Astrocyte (in vitro differentiated cells and primary cell): ENCODE data around the gene GMDS. TPM values are rescaled to one million over a fixed set of nuclear protein-coding genes. Genes with fewer than 3 reads are reported as not detected.

Experiments
- DNase-seq: peaks from one replicate; pipeline ENCODE4 v3.0.0-alpha.2; 2010; ENCODE audit warnings: low read depth
- FAIRE-seq: peaks from 2 replicates; lab custom pipeline; 2011; peaks lifted over from hg19 to GRCh38; lab: Jason Lieb, UNC
- H2AFZ ChIP-seq: 2 replicates; pipeline ENCODE4 v1.6.0; 2012; ENCODE audit warnings: low read depth, low read length, inconsistent platforms
- H3K27ac ChIP-seq: 2 replicates; pipeline ENCODE4 v1.5.1; 2011; ENCODE audit warnings: low read depth, low read length, inconsistent platforms
- H3K27me3 ChIP-seq: 2 replicates; pipeline ENCODE4 v1.6.0; 2011; ENCODE audit warnings: low read length, inconsistent platforms; ENCODE audit not compliant: insufficient read depth
- H3K36me3 ChIP-seq: 2 replicates; pipeline ENCODE4 v1.5.1; 2011; ENCODE audit warnings: low read length, inconsistent platforms; ENCODE audit not compliant: insufficient read depth
- H3K4me1 ChIP-seq: 2 replicates; pipeline ENCODE4 v1.5.1; 2011; ENCODE audit warnings: low read length, inconsistent platforms; ENCODE audit not compliant: insufficient read depth
- H3K4me2 ChIP-seq: 2 replicates; pipeline ENCODE4 v1.6.0; 2012; ENCODE audit warnings: low read length, inconsistent platforms
- H3K4me3 ChIP-seq: 2 replicates; pipeline ENCODE4 v1.5.1; 2011; ENCODE audit warnings: low read depth, mild to moderate bottlenecking, low read length, inconsistent platforms; ENCODE audit not compliant: insufficient read depth
- H3K79me2 ChIP-seq: 2 replicates; pipeline ENCODE4 v1.6.0; 2012; ENCODE audit warnings: mild to moderate bottlenecking, low read length, inconsistent platforms; ENCODE audit not compliant: insufficient read depth
- H3K9ac ChIP-seq: 2 replicates; pipeline ENCODE4 v1.6.0; 2012; ENCODE audit warnings: mild to moderate bottlenecking, low read length, inconsistent platforms
- H3K9me3 ChIP-seq: 2 replicates; pipeline ENCODE4 v1.5.1; 2012; ENCODE audit warnings: low read depth, mild to moderate bottlenecking, low read length, inconsistent platforms; ENCODE audit not compliant: insufficient read depth
- H4K20me1 ChIP-seq: 2 replicates; pipeline ENCODE4 v1.6.0; 2012; ENCODE audit warnings: low read length, inconsistent platforms; ENCODE audit not compliant: insufficient read depth
- H3K27ac Mint-ChIP-seq: one replicate; pipeline ENCODE4 v1.8.0; 2021; ENCODE audit warnings: mild to moderate bottlenecking, mixed read lengths; ENCODE audit not compliant: unreplicated experiment
- H3K27me3 Mint-ChIP-seq: one replicate; pipeline ENCODE4 v1.8.0; 2021; ENCODE audit warnings: low read depth, mixed read lengths; ENCODE audit not compliant: unreplicated experiment
- H3K36me3 Mint-ChIP-seq: one replicate; pipeline ENCODE4 v1.8.0; 2021; ENCODE audit warnings: low read depth, mixed read lengths; ENCODE audit not compliant: unreplicated experiment
- H3K4me1 Mint-ChIP-seq: one replicate; pipeline ENCODE4 v1.8.0; 2021; ENCODE audit warnings: low read depth, mixed read lengths; ENCODE audit not compliant: unreplicated experiment
- H3K4me3 Mint-ChIP-seq: one replicate; pipeline ENCODE4 v1.8.0; 2021; ENCODE audit warnings: mild to moderate bottlenecking, moderate library complexity, mixed read lengths; ENCODE audit not compliant: unreplicated experiment
- H3K9me3 Mint-ChIP-seq: one replicate; pipeline ENCODE4 v1.8.0; 2021; ENCODE audit warnings: mild to moderate bottlenecking, mixed read lengths; ENCODE audit not compliant: unreplicated experiment
- EZH2 ChIP-seq: IDR thresholded peaks from 2 replicates; pipeline ENCODE4 v1.6.1; 2012; ENCODE audit warnings: mild to moderate bottlenecking, low read length, inconsistent platforms; ENCODE audit not compliant: insufficient read depth
- total RNA-seq: library from RNA; stranded (reverse); gene quantifications from 2 replicates; pipeline ENCODE4 v1.2.1, GENCODE V29; 2021
- TF ChIP-seq, protein P1 (sequence below): IDR thresholded peaks from 2 replicates; pipeline ENCODE4 v1.5.1; 2011; ENCODE audit warnings: low read depth, mild to moderate bottlenecking, inconsistent platforms, low read length, moderate library complexity; ENCODE audit not compliant: insufficient read depth

GMDS gene
- total RNA-seq, 1 donor from 2014 or later: 9.4 TPM

DNA sequence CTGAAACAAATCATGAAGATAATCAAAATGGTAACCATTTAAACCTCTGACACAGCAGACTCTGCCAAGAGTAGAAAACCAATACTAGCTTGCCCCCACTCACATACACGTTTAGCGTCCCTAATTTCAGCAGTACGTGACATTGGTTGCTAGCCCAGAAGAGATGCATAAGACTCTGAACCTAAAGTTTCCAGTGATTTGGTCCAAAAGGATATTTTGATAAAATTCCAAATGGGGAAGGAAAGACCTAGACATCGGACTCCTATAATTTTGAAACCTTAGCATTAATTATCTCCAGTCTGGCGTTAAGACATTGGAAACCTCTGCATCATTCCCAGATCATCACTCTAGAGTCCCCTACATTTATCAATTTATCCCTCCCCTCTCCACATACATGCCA lies 98.1 kb downstream of the GMDS start:
- no peaks in the 10 kb centered on the region for H3K4me1 ChIP-seq
- Mint-ChIP-seq H3K4me3 (no peak overlapping the region), H3K27ac (no peak overlapping the region), H3K27me3 (no peaks in the 10 kb centered on the region), H3K9me3 (no peaks in the 10 kb centered on the region), H3K4me1 (no peaks in the 10 kb centered on the region), H3K36me3 (peaks cover 2% of the 10 kb centered on the region)
- H2AFZ ChIP-seq: no peak overlapping the region
- no peaks in the 10 kb centered on the region for H3K27me3 ChIP-seq
- no peak overlapping the region for H3K9ac ChIP-seq
- no peaks in the 10 kb centered on the region for H3K36me3 ChIP-seq
- DNase-seq (no peak), FAIRE-seq (no peak)
- no peak overlapping the region for H3K4me3 ChIP-seq
- H3K9me3 ChIP-seq: no peaks in the 10 kb centered on the region
- no peaks in the 10 kb centered on the region for H4K20me1 ChIP-seq
- peak overlapping the region; percentile 43 for H3K4me2 ChIP-seq
- no peak overlapping the region for H3K27ac ChIP-seq
- no peaks in the 10 kb centered on the region for H3K79me2 ChIP-seq
- TF ChIP-seq, protein P1, sequence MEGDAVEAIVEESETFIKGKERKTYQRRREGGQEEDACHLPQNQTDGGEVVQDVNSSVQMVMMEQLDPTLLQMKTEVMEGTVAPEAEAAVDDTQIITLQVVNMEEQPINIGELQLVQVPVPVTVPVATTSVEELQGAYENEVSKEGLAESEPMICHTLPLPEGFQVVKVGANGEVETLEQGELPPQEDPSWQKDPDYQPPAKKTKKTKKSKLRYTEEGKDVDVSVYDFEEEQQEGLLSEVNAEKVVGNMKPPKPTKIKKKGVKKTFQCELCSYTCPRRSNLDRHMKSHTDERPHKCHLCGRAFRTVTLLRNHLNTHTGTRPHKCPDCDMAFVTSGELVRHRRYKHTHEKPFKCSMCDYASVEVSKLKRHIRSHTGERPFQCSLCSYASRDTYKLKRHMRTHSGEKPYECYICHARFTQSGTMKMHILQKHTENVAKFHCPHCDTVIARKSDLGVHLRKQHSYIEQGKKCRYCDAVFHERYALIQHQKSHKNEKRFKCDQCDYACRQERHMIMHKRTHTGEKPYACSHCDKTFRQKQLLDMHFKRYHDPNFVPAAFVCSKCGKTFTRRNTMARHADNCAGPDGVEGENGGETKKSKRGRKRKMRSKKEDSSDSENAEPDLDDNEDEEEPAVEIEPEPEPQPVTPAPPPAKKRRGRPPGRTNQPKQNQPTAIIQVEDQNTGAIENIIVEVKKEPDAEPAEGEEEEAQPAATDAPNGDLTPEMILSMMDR: no peak
- TF ChIP-seq EZH2: no peak

DNA sequence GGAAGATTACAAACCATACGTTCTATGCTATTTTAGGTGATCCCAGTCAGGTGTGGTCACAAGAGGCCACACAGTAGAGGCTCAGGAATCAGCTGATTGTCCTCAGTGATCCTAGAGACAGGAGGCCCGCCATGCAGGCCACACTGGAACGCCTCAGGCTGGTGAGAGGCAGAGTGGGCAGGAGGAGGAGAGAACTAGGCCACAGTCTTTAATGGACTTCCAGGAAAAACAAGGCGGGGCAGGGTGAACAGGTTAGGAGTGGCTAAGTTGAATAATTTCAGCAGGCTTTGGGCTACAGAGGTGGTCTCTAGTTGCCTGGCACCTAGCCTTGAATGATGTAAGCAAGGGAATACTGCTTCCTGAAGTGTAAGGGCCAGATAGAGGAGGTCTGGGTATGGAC lies 101.2 kb downstream of the GMDS start:
- Histone ChIP-seq H3K4me3 (no peak overlapping the region), H3K9ac (no peak overlapping the region), H3K4me1 (no peaks in the 10 kb centered on the region), H3K27ac (no peak overlapping the region), H3K4me2 (no peak overlapping the region), H3K36me3 (no peaks in the 10 kb centered on the region), H3K27me3 (no peaks in the 10 kb centered on the region), H3K79me2 (no peaks in the 10 kb centered on the region), H4K20me1 (peaks cover 6% of the 10 kb centered on the region), H2AFZ (no peak overlapping the region), H3K9me3 (no peaks in the 10 kb centered on the region)
- peaks cover 2% of the 10 kb centered on the region for H3K4me1 Mint-ChIP-seq
- no peak overlapping the region for H3K27ac Mint-ChIP-seq
- H3K4me3 Mint-ChIP-seq: no peak overlapping the region
- no peaks in the 10 kb centered on the region for H3K27me3 Mint-ChIP-seq
- peaks cover 2% of the 10 kb centered on the region for H3K36me3 Mint-ChIP-seq
- TF ChIP-seq, protein P1: no peak
- no peak for TF ChIP-seq EZH2
- no peaks in the 10 kb centered on the region for H3K9me3 Mint-ChIP-seq
- FAIRE-seq (no peak), DNase-seq (no peak)

DNA sequence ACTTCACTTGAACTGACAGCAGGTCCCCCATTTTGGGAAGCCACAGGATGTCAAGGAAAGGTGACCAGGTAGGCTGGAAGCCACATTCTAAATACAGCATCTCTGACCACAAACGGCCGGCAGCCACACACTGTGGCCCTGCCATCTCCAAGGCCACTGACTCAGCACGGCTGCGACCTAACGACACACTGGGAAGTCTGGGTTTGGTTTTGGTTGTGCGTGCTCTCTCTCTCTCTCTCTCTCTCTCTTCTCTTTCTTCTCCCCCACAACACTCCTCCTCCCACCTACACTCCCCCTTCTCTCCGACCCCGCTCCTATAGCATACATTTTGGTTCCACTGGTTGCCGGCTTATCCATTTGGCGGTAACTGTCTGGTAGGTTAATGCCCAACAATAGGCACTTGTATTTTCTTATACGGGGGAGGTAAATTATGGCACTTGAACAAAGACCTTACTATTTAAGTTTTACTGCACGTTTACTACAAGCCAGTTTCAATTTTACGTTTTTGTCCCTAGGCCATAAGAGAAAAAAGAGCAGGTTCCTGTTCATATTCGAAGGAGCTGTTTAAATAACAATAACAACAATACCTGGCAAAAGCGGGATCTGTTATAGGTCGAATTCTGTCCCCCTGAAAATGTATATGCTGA lies 103.6 kb downstream of the GMDS start:
- no peak overlapping the region for H3K27ac ChIP-seq
- peaks cover 2% of the 10 kb centered on the region for H3K36me3 Mint-ChIP-seq
- H3K9me3 Mint-ChIP-seq: no peaks in the 10 kb centered on the region
- DNase-seq: no peak
- no peak overlapping the region for H2AFZ ChIP-seq
- no peaks in the 10 kb centered on the region for H3K27me3 Mint-ChIP-seq
- no peak overlapping the region for H3K4me2 ChIP-seq
- no peaks in the 10 kb centered on the region for H3K36me3 ChIP-seq
- no peaks in the 10 kb centered on the region for H3K27me3 ChIP-seq
- peaks cover 6% of the 10 kb centered on the region for H4K20me1 ChIP-seq
- H3K9me3 ChIP-seq: no peaks in the 10 kb centered on the region
- TF ChIP-seq, protein P1: no peak
- TF ChIP-seq EZH2: no peak
- H3K79me2 ChIP-seq: no peaks in the 10 kb centered on the region
- no peak overlapping the region for H3K4me3 ChIP-seq
- no peak overlapping the region for H3K9ac ChIP-seq
- H3K4me1 ChIP-seq: no peaks in the 10 kb centered on the region
- no peak for FAIRE-seq
- no peak overlapping the region for H3K4me3 Mint-ChIP-seq
- peaks cover 2% of the 10 kb centered on the region for H3K4me1 Mint-ChIP-seq
- H3K27ac Mint-ChIP-seq: no peak overlapping the region
